ENCODE data around the gene METTL15.
"Not testable (repeated sequence)": the region's sequence is repeated elsewhere in the genome, so short reads cannot be mapped to it uniquely, and the experiment has no call there.

METTL15 gene

GRCh38 chr11:28107750-28108618, at the start of gene METTL15, which contains the start of gene KIF18A:
METTL15 (plus strand) TSS chr11:28108388; CDS start chr11:28113335, 4,947 bp downstream.
KIF18A (minus strand) TSS chr11:28108156; CDS start chr11:28097947, 10,209 bp downstream.
- in situ Hi-C loops (cut with HindIII; ENCODE audit: low sequenced_read_pairs), result no loop called here

- in situ Hi-C loops (cut with HindIII; ENCODE audit: low sequenced_read_pairs), result no loop called here
These were observed 36.9 kb upstream of the METTL15 start for GRCh38 chr11:28071305-28071704.

GRCh38 chr11:28072321-28072720, 35.9 kb upstream of the METTL15 start:
- in situ Hi-C loops (cut with HindIII; ENCODE audit: low sequenced_read_pairs), result no loop called here

- in situ Hi-C loops (cut with HindIII; ENCODE audit: low sequenced_read_pairs), result no loop called here
These were observed 30.7 kb upstream of the METTL15 start for GRCh38 chr11:28077521-28077920.

- in situ Hi-C loops (cut with HindIII; ENCODE audit: low sequenced_read_pairs), result loop anchor here (5.0 kb wide), 1 partner anchor 49 kb away; no protein-coding TSS in a partner anchor
These were observed 25.1 kb upstream of the METTL15 start for GRCh38 chr11:28083118-28083517.

- in situ Hi-C loops (cut with HindIII; ENCODE audit: low sequenced_read_pairs), result no loop called here
These were observed 21.6 kb upstream of the METTL15 start for GRCh38 chr11:28086569-28086968.

GRCh38 chr11:28087192-28087591, 21.0 kb upstream of the METTL15 start:
- in situ Hi-C loops (cut with HindIII; ENCODE audit: low sequenced_read_pairs), result not testable (repeated sequence)

- in situ Hi-C loops (cut with HindIII; ENCODE audit: low sequenced_read_pairs), result not testable (repeated sequence)
These were observed 20.5 kb upstream of the METTL15 start for GRCh38 chr11:28087693-28088092.

- in situ Hi-C loops (cut with HindIII; ENCODE audit: low sequenced_read_pairs), result no loop called here
These were observed 18.8 kb upstream of the METTL15 start for GRCh38 chr11:28089378-28089777.

- in situ Hi-C loops (cut with HindIII; ENCODE audit: low sequenced_read_pairs), result no loop called here
These were observed 18.0 kb upstream of the METTL15 start for GRCh38 chr11:28090052-28090749.

GRCh38 chr11:28092786-28093185, 15.4 kb upstream of the METTL15 start:
- in situ Hi-C loops (cut with HindIII; ENCODE audit: low sequenced_read_pairs), result no loop called here

- in situ Hi-C loops (cut with HindIII; ENCODE audit: low sequenced_read_pairs), result no loop called here
These were observed 9.9 kb upstream of the METTL15 start for GRCh38 chr11:28098257-28098656.

- in situ Hi-C loops (cut with HindIII; ENCODE audit: low sequenced_read_pairs), result no loop called here
These were observed 8.5 kb upstream of the METTL15 start for GRCh38 chr11:28099715-28100114.

- in situ Hi-C loops (cut with HindIII; ENCODE audit: low sequenced_read_pairs), result no loop called here
These were observed 7.5 kb upstream of the METTL15 start for GRCh38 chr11:28100665-28101064.

GRCh38 chr11:28102300-28102699, 5.9 kb upstream of the METTL15 start:
- in situ Hi-C loops (cut with HindIII; ENCODE audit: low sequenced_read_pairs), result not testable (repeated sequence)

GRCh38 chr11:28104425-28104824, 3.8 kb upstream of the METTL15 start:
- in situ Hi-C loops (cut with HindIII; ENCODE audit: low sequenced_read_pairs), result no loop called here

GRCh38 chr11:28104984-28105383, 3.2 kb upstream of the METTL15 start:
- in situ Hi-C loops (cut with HindIII; ENCODE audit: low sequenced_read_pairs), result no loop called here

- in situ Hi-C loops (cut with HindIII; ENCODE audit: low sequenced_read_pairs), result no loop called here
These were observed 2.3 kb upstream of the METTL15 start for GRCh38 chr11:28105869-28106268.

- in situ Hi-C loops (cut with HindIII; ENCODE audit: low sequenced_read_pairs), result no loop called here
These were observed 1.7 kb upstream of the METTL15 start for GRCh38 chr11:28106353-28107043.

- in situ Hi-C loops (cut with HindIII; ENCODE audit: low sequenced_read_pairs), result no loop called here
These were observed 918 bp upstream of the METTL15 start for GRCh38 chr11:28107191-28107749.

- in situ Hi-C loops (cut with HindIII; ENCODE audit: low sequenced_read_pairs), result no loop called here
These were observed 770 bp downstream of the METTL15 start for GRCh38 chr11:28108958-28109357.

Measured in endothelial cell of hepatic sinusoid (primary cell).